ENCODE data around the gene LHFPL2.

Gene LHFPL2

DNA sequence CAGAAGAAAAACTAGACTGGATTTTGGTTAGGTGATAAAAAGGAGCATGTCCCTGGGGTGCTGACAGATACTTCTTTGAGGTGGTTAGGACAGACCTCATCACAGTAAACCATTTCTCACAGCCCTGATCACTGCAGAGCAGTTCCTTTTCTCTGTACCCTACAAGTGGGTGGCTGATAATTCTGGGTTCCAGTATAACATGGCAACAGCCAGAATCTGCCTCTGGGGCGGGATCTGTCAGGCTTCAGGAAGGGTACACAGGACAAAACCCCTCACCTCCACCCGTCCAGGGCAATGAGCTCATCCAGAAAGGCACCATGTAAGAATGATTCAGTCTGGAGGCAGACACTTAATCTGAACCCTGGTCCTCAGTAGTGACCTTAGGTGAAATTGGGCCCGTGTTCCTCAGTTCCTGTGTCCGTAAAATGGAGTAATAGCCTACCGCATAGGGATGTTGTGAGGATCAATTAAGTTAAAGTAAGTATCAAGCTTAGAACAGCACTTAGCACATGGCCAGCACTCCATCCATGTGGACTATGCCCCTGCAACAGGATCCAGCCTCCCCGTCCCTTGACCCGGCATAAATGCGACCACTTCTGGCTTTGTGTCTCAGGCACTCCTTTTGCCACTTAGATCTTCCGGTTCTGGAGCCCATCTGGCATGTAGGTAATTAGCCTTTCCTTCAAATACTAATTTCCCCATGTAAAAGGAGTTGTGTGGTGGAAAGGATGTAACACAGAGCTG, 129.2 kb downstream of the LHFPL2 start:
- no peaks in the 10 kb centered on the region for H3K79me2 ChIP-seq (ENCODE audit: control insufficient read depth, low read length)
- H3K27me3 ChIP-seq (ENCODE audit: control insufficient read depth, low read length) = no peaks in the 10 kb centered on the region
- no peaks in the 10 kb centered on the region for H3K9me2 ChIP-seq (replicated peaks; ENCODE audit: control insufficient read depth, low read length)
- no peak overlapping the region for H3K27ac ChIP-seq (ENCODE audit: low read depth, low read length)
- TF ChIP-seq, protein P1, sequence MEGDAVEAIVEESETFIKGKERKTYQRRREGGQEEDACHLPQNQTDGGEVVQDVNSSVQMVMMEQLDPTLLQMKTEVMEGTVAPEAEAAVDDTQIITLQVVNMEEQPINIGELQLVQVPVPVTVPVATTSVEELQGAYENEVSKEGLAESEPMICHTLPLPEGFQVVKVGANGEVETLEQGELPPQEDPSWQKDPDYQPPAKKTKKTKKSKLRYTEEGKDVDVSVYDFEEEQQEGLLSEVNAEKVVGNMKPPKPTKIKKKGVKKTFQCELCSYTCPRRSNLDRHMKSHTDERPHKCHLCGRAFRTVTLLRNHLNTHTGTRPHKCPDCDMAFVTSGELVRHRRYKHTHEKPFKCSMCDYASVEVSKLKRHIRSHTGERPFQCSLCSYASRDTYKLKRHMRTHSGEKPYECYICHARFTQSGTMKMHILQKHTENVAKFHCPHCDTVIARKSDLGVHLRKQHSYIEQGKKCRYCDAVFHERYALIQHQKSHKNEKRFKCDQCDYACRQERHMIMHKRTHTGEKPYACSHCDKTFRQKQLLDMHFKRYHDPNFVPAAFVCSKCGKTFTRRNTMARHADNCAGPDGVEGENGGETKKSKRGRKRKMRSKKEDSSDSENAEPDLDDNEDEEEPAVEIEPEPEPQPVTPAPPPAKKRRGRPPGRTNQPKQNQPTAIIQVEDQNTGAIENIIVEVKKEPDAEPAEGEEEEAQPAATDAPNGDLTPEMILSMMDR (IDR thresholded peaks at IDR 0.05; ENCODE audit: low read depth, low read length, poor library complexity, severe bottlenecking) = no peak
- TF ChIP-seq EZH2phosphoT487 (IDR thresholded peaks at IDR 0.05; ENCODE audit: borderline replicate concordance, low read length) = no peak
- H3K36me3 ChIP-seq (ENCODE audit: control insufficient read depth, low read length) = no peaks in the 10 kb centered on the region
- H3K9me3 ChIP-seq (ENCODE audit: control insufficient read depth, insufficient read depth, low read length) = no peaks in the 10 kb centered on the region
- no peaks in the 10 kb centered on the region for H3K4me1 ChIP-seq (ENCODE audit: control insufficient read depth, low read length)
- H3F3A ChIP-seq (ENCODE audit: control insufficient read depth, insufficient read depth) = no peaks in the 10 kb centered on the region
- H4K20me1 ChIP-seq (ENCODE audit: control insufficient read depth, insufficient read depth, low read depth, low read length) = no peaks in the 10 kb centered on the region
- H3K4me2 ChIP-seq (ENCODE audit: low read length) = no peak overlapping the region
- no peak overlapping the region for H3K4me3 ChIP-seq (ENCODE audit: low read length)

DNA sequence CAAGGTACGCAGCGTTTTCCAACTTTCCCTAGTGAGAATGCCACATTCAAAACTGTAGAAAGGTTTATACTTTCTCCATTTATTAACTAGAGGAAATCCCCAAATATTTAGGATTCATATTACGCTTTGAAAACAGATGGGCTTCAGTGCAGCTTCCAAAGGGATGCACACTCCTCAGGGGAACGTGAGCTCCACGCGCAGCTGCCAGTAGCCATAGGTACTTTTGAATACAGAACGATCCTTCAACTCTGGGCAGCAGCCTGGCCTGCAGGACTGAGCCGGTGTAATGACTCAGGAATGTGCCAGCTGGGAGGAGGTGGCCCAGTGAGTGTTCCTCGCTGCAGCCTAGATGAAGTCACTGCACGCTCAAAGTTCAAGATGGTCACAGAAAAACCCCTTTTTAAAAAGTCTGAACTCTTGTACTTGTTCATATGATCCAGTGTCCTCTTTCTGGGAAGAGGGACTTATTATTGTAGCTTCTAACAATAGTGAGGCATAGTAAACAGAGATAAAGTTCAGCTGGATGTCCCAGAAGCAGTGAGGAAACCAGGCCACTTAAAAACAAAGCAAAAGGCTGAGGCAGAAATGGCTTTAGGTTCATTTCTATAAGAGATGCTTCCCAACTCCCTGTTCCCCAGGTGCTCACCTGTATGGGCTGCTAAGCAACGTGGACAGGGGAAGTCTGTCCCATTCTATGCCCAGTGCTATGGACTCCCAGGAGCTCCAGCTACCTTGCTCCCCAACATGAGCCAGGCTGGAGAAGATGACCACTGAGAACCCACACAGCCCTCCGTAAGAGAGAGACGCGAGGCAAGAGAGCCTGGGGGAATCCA, 130.0 kb downstream of the LHFPL2 start:
- Histone ChIP-seq H4K20me1 (ENCODE audit: control insufficient read depth, insufficient read depth, low read depth, low read length) (no peaks in the 10 kb centered on the region), H3K36me3 (ENCODE audit: control insufficient read depth, low read length) (no peaks in the 10 kb centered on the region), H3K4me3 (ENCODE audit: low read length) (no peak overlapping the region), H3F3A (ENCODE audit: control insufficient read depth, insufficient read depth) (no peaks in the 10 kb centered on the region), H3K4me1 (ENCODE audit: control insufficient read depth, low read length) (no peaks in the 10 kb centered on the region), H3K9me3 (ENCODE audit: control insufficient read depth, insufficient read depth, low read length) (no peaks in the 10 kb centered on the region), H3K27me3 (ENCODE audit: control insufficient read depth, low read length) (no peaks in the 10 kb centered on the region), H3K27ac (ENCODE audit: low read depth, low read length) (no peak overlapping the region), H3K4me2 (ENCODE audit: low read length) (no peak overlapping the region), H3K79me2 (ENCODE audit: control insufficient read depth, low read length) (no peaks in the 10 kb centered on the region), H3K9me2 (replicated peaks; ENCODE audit: control insufficient read depth, low read length) (no peaks in the 10 kb centered on the region)
- TF ChIP-seq EZH2phosphoT487 (IDR thresholded peaks at IDR 0.05; ENCODE audit: borderline replicate concordance, low read length) = no peak
- TF ChIP-seq, protein P1 (IDR thresholded peaks at IDR 0.05; ENCODE audit: low read depth, low read length, poor library complexity, severe bottlenecking) = no peak

DNA sequence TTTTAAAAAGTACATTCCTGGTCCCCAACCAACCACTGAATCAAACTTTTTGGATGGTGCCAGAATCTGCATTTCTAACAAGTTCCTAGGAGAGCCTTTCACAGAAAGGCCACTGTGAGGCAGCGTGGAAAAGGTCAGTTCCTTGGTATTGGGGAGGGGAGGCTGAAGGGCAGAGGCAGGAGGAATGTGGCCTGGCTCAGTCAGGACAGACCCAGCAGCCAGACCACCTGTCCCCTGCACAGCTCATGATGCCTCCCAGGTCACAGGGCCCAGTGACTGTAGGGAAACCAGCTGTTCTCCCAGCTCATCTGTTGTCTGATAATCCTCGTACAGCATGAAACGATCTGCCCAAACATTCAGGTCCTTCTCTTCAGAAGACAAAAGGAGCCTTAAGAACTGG, 132.9 kb downstream of the LHFPL2 start:
- Histone ChIP-seq H3K36me3 (ENCODE audit: control insufficient read depth, low read length) (no peaks in the 10 kb centered on the region), H4K20me1 (ENCODE audit: control insufficient read depth, insufficient read depth, low read depth, low read length) (no peaks in the 10 kb centered on the region), H3F3A (ENCODE audit: control insufficient read depth, insufficient read depth) (no peaks in the 10 kb centered on the region), H3K79me2 (ENCODE audit: control insufficient read depth, low read length) (no peaks in the 10 kb centered on the region), H3K4me1 (ENCODE audit: control insufficient read depth, low read length) (peaks cover under 1% of the 10 kb centered on the region), H3K9me2 (replicated peaks; ENCODE audit: control insufficient read depth, low read length) (no peaks in the 10 kb centered on the region), H3K4me2 (ENCODE audit: low read length) (no peak overlapping the region), H3K4me3 (ENCODE audit: low read length) (no peak overlapping the region), H3K27me3 (ENCODE audit: control insufficient read depth, low read length) (peaks cover 9% of the 10 kb centered on the region), H3K9me3 (ENCODE audit: control insufficient read depth, insufficient read depth, low read length) (no peaks in the 10 kb centered on the region), H3K27ac (ENCODE audit: low read depth, low read length) (no peak overlapping the region)
- TF ChIP-seq, protein P1 (IDR thresholded peaks at IDR 0.05; ENCODE audit: low read depth, low read length, poor library complexity, severe bottlenecking) = no peak
- TF ChIP-seq EZH2phosphoT487 (IDR thresholded peaks at IDR 0.05; ENCODE audit: borderline replicate concordance, low read length) = no peak
